ENCODE results near the gene NACC2.

DNA sequence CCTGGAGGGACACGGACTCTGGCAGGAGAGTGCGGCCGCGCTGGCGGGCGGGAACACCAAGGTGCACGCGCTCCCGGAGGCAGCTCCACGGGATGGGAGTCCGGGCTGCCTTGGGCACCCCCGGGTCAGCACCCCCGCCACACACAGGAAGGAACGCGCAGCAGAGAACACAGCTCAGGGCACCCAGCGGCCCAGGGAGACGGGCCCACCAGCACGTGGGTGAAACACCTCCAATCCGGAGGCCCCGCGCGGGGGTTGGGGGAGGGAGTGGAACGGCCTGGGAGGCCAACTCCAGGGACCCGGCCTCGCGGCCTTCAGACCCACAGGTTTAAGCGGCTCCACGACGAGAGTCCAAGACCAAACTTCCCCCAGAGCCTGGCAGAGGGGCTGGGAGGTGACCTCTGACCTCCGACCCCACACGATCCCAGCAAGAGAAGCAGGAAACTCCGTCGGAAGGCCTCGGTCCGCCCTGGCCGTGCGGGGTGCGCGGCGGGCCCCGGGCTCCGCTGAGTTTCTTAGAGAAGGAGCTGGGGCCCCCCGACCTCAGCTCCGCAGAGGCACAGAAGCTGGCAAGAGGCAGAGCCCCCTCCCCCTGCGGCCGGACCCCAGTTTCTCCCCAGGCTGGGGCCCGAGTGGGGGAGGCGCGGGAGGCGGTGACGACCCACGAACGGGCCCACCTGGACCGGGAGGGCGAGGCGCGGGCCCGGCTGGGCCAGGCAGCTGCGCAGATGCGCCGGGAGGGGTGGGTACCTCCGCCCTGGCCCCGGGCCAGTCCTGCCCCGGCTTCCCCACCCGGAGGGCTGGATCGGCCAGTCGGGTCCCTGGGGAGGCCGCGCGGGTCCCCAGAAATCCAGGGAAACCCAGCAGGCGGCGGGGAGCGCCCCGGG lies 851 bp downstream of the NACC2 start:
- TF ChIP-seq, protein P1, sequence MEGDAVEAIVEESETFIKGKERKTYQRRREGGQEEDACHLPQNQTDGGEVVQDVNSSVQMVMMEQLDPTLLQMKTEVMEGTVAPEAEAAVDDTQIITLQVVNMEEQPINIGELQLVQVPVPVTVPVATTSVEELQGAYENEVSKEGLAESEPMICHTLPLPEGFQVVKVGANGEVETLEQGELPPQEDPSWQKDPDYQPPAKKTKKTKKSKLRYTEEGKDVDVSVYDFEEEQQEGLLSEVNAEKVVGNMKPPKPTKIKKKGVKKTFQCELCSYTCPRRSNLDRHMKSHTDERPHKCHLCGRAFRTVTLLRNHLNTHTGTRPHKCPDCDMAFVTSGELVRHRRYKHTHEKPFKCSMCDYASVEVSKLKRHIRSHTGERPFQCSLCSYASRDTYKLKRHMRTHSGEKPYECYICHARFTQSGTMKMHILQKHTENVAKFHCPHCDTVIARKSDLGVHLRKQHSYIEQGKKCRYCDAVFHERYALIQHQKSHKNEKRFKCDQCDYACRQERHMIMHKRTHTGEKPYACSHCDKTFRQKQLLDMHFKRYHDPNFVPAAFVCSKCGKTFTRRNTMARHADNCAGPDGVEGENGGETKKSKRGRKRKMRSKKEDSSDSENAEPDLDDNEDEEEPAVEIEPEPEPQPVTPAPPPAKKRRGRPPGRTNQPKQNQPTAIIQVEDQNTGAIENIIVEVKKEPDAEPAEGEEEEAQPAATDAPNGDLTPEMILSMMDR (IDR thresholded peaks at IDR 0.05; ENCODE audit: low read length), result no peak
- TF ChIP-seq EZH2 (optimal IDR thresholded peaks at IDR 0.05; ENCODE audit: low read depth, low read length), result no peak

All from MM.1S (cell line).